ENCODE results near the gene IL4R. TPM values are rescaled to one million over a fixed set of nuclear protein-coding genes. Genes with fewer than 3 reads are reported as not detected.

Gene IL4R
- total and polyA plus RNA-seq, 2 of the 13 experiments (the other 11 are each of a cell fraction or from before 2014, with no cell fraction given), result 15.9 to 49.6 TPM

DNA sequence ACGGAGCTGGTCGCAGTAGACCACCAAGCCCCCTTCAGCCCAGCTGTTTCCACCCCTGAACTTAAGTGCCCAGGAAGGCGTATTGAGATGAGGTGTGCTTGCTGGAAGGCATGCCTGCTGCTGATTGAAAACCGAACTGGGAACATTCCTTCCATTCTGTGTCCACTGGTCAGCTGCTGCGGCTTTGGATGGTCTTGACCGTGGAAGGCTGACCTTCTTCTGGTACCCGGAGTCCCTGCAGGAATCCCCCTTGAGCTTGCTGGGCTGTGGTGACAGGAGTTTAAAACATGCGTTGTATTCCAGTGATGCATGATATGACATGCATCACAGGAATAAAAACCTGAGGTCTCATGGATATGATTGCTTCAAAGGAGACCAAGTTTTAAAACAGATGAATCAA, 31.4 kb downstream of the IL4R start:
- WGBS (ENCODE audit: low lambda C conversion rate), result 99% methylated on average over 8 of the region's 8 CpGs
- BruUV-seq (replicated peaks), result no TSS peak
- Histone ChIP-seq H3K9ac (ENCODE audit: insufficient read depth, low read depth, low read length) (no peak overlapping the region), H3K9me3 (ENCODE audit: low read length) (no peaks in the 10 kb centered on the region), H4K20me1 (ENCODE audit: insufficient read depth, low read length) (no peaks in the 10 kb centered on the region), H3K27me3 (ENCODE audit: control insufficient read depth in 1 of 2, insufficient read depth in 2 of 2, low read length in 2 of 2) (no peaks in the 10 kb centered on the region), H2AFZ (ENCODE audit: low read length) (no peak overlapping the region), H3K79me2 (ENCODE audit: insufficient read depth, low read length) (no peaks in the 10 kb centered on the region), H3K4me1 (ENCODE audit: insufficient read depth, low read length) (no peaks in the 10 kb centered on the region), H3K36me3 (replicated peaks in 1 of 2; ENCODE audit: control insufficient read depth in 1 of 2, insufficient read depth in 2 of 2, low read length in 2 of 2) (peaks cover 25 to 64% of the 10 kb centered on the region in 2 experiments; a peak in 4 of 5 replicates), H3K4me3 (replicated peaks in 1 of 3; ENCODE audit: insufficient read depth in 1 of 3, low read depth in 2 of 3, low read length in 3 of 3) (no peak overlapping the region), H3K4me2 (ENCODE audit: low read depth, low read length) (no peak overlapping the region), H3K27ac (ENCODE audit: extremely low read length, insufficient read depth, low read length) (no peak overlapping the region)
- no peak for FAIRE-seq
- ATAC-seq, result no peak
- TF ChIP-seq PRPF4 (IDR thresholded peaks at IDR 0.05; ENCODE audit: low read depth, low read length, poor library complexity, severe bottlenecking), result no peak
- TF ChIP-seq SP5 (CRISPR knock-in tag; IDR thresholded peaks at IDR 0.05; ENCODE audit: borderline replicate concordance, low read depth), result no peak
- TF ChIP-seq ZNF326 (CRISPR knock-in tag; IDR thresholded peaks at IDR 0.05; ENCODE audit: borderline replicate concordance), result no peak
- TF ChIP-seq SMC3 (IDR thresholded peaks at IDR 0.05; ENCODE audit: low read length), result no peak
- no peak for TF ChIP-seq KDM1A (CRISPR knock-in tag; IDR thresholded peaks at IDR 0.05)
- no peak for TF ChIP-seq CAMTA2 (CRISPR knock-in tag; IDR thresholded peaks at IDR 0.05; ENCODE audit: borderline replicate concordance)
- no peak for TF ChIP-seq RBM39 (IDR thresholded peaks at IDR 0.05; ENCODE audit: low read depth, low read length, poor library complexity, severe bottlenecking)
- TF ChIP-seq NR3C1 (CRISPR knock-in tag; IDR thresholded peaks at IDR 0.05), result no peak
- no peak for TF ChIP-seq ZNF879 (CRISPR knock-in tag; IDR thresholded peaks at IDR 0.05)
- no peak for TF ChIP-seq SRY (CRISPR knock-in tag; IDR thresholded peaks at IDR 0.05)
- TF ChIP-seq ARNT2 (CRISPR knock-in tag; IDR thresholded peaks at IDR 0.05; ENCODE audit: low read depth), result no peak
- no peak for TF ChIP-seq REL (CRISPR knock-in tag; conservative IDR thresholded peaks at IDR 0.05)
- no peak for TF ChIP-seq IKZF1 (IDR thresholded peaks at IDR 0.05)
- TF ChIP-seq ESRRA (CRISPR knock-in tag; IDR thresholded peaks at IDR 0.05; ENCODE audit: low read depth), result no peak
- ChIA-PET POLR2A (no interaction called here), CTCF (ENCODE audit: low intra/inter-chr PET ratio, low total read pairs) (no interaction called here)
- DNase-seq (ENCODE audit: low spot score), result no peak
- in situ Hi-C loops (cut with HindIII; ENCODE audit: extremely low pct_ligation_motif_present, low pct_unique_long_range_greater_than_20kb) (no loop called here), intact Hi-C loops (cut with micrococcal nuclease; ENCODE audit: unreplicated experiment) (no loop called here)

Data from HepG2 (cell line).